Fibroblast of upper back skin (primary cell): ENCODE measurements around the gene NMRAL1.

Experiments used
- DNase-seq: peaks from one replicate; pipeline ENCODE4 v3.0.0-alpha.2; 2013

NMRAL1 gene

GRCh38 chr16:4463522-4464163 lies 10.8 kb downstream of the NMRAL1 start:
- DNase-seq = no peak

- no peak for DNase-seq
These were observed 13.0 kb downstream of the NMRAL1 start for GRCh38 chr16:4461250-4462085.

GRCh38 chr16:4460936-4461249 lies 13.5 kb downstream of the NMRAL1 start:
- no peak for DNase-seq

GRCh38 chr16:4455951-4456350 lies 18.5 kb downstream of the NMRAL1 start:
- no peak for DNase-seq

GRCh38 chr16:4455081-4455480 lies 19.3 kb downstream of the NMRAL1 start:
- DNase-seq = no peak

GRCh38 chr16:4454623-4455022 lies 19.8 kb downstream of the NMRAL1 start:
- peak; percentile 5 for DNase-seq

GRCh38 chr16:4452674-4453073 lies 21.8 kb downstream of the NMRAL1 start:
- DNase-seq = no peak

- no peak for DNase-seq
These were observed 23.4 kb downstream of the NMRAL1 start for GRCh38 chr16:4450931-4451519.

GRCh38 chr16:4450430-4450829 lies 24.0 kb downstream of the NMRAL1 start:
- no peak for DNase-seq

GRCh38 chr16:4443986-4444385 lies 30.4 kb downstream of the NMRAL1 start:
- DNase-seq = no peak

GRCh38 chr16:4443271-4443670 lies 31.2 kb downstream of the NMRAL1 start:
- no peak for DNase-seq

GRCh38 chr16:4442371-4442770 lies 32.1 kb downstream of the NMRAL1 start:
- DNase-seq = no peak

- no peak for DNase-seq
These were observed 37.1 kb downstream of the NMRAL1 start for GRCh38 chr16:4437366-4437765.

- peak; percentile 11 for DNase-seq
These were observed 38.9 kb downstream of the NMRAL1 start for GRCh38 chr16:4435337-4436067.

GRCh38 chr16:4433914-4434787 lies 40.3 kb downstream of the NMRAL1 start:
- DNase-seq = no peak

GRCh38 chr16:4433228-4433627 lies 41.2 kb downstream of the NMRAL1 start:
- no peak for DNase-seq

GRCh38 chr16:4431023-4431422 lies 43.4 kb downstream of the NMRAL1 start:
- no peak for DNase-seq

GRCh38 chr16:4428500-4428899 lies 45.9 kb downstream of the NMRAL1 start:
- no peak for DNase-seq

- DNase-seq = no peak
These were observed 47.6 kb downstream of the NMRAL1 start for GRCh38 chr16:4426722-4427372.

GRCh38 chr16:4426021-4426684 lies 48.3 kb downstream of the NMRAL1 start:
- DNase-seq = no peak

GRCh38 chr16:4425378-4426020 lies 48.9 kb downstream of the NMRAL1 start, which contains the start of gene DNAJA3:
Gene DNAJA3, plus strand, starts transcription at chr16:4425868. Its CDS starts 14 bp downstream, at chr16:4425882.
- peak; percentile 96 for DNase-seq
